GM21526 (cell line): ENCODE data around the gene LSM10.

Experiments
- ATAC-seq: cut with Tn5 transposase; IDR thresholded peaks from one replicate; pipeline ENCODE4 v1.9.1; 2021; ENCODE audit warnings: moderate library complexity; ENCODE audit not compliant: unreplicated experiment, low FRiP score

LSM10 gene

DNA sequence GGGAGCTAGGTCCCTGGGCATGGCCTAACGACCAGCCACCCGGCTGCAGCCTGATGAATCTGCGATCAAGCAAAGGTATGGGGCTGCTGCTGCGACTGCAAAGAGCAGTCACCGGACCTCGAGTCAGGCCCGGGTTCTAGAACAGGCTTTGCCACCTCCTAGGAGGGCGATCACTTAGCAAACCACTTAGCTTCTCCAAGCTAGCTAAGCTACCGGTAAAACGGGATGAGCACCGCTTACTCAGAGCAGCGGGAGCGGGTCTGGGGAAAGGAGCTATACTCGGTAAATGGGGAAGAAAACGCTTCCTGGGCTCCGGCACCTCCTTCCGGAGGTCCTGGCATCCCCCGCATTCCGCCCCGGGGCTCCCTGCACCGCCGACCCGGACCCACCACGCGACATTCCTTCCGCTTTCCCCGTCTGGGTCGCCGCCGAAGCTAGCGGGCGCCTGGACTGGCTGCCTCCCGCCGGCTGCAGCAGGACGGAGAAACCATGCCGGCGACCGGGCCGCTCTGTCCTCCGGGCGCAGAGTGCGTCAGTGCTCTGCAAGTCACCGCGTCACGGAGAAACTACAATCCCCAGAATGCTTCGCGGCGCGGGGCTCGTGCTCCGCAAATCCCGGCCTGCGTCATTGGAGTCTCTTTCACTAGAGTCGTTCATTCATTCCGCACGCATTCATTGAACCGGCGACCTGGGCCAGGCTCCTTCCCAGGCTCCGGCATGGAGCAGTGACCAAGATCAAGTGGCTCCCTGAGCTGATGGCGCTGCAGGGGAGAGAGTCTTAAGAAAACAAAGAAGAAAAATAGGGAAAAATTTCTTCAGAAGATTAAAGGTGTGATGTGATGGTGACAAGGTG lies at the start of gene LSM10:
Gene LSM10, minus strand, starts transcription at position 531 of the 853 bp plus-strand sequence. CDS start 3,779 bp downstream, outside the sequence.
- ATAC-seq = peak; percentile 40

DNA sequence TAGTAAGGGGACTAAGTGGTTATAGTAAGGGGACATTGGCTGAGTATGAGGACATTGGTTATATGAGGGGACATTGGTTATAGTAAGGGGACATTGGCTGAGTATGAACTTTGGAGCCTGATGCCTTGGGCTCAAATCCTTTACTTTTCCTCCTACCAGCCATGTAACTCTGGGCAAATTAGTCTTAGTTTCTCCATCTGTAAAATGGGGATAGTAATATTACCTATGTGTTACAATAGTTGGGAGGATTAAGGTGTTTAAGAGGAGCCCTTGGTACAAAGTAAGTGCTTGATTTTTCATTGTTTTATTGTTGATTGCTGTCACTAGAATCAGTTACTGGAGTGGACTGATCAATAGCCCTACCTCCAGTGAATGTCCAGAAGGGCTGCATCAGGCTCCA lies 49.7 kb upstream of the LSM10 start:
- no peak for ATAC-seq

- no peak for ATAC-seq
Measured at GRCh38 chr1:36446746-36447145, 49.0 kb upstream of the LSM10 start.

DNA sequence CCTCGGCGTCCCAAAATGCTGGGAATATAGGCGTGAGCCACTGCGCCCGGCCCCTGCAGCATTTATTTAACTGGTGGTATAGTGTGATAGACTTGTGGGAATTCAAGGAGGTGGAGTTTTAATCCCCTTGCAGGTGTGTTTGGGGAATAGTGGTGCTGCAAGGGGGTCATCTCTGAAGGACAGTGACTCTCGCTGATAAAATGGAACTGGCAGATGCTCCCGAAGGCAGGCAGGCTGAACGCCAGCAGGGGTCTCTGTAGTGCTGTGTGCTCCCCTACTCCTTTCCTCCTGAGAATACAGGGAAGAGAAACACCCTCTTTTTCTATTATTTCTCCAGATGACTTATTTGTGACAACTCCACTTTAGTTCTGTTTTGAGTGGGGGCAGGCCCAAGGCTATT lies 48.6 kb upstream of the LSM10 start:
- ATAC-seq = no peak

DNA sequence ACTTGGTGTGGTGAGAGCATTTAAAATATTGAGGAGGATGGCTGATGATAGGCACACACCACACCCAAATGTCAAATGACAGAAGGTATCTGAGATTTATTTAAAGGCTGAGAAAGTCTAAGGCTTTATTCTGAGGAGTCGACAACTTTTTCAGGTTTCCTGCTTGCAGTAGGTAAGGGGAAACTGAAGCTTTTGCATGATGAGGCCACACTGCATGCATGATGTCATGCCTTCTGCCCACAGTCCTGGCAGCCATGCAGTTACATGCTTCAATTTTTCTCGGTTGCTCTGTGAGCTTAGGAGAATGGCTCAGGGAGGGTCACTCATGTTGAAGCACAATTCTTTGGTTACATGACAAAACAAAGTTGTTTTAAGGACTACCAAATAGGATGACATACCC lies 45.6 kb upstream of the LSM10 start:
- ATAC-seq = no peak

GRCh38 chr1:36442337-36442736 lies 44.6 kb upstream of the LSM10 start:
- no peak for ATAC-seq

GRCh38 chr1:36440646-36441045 lies 42.9 kb upstream of the LSM10 start:
- no peak for ATAC-seq

DNA sequence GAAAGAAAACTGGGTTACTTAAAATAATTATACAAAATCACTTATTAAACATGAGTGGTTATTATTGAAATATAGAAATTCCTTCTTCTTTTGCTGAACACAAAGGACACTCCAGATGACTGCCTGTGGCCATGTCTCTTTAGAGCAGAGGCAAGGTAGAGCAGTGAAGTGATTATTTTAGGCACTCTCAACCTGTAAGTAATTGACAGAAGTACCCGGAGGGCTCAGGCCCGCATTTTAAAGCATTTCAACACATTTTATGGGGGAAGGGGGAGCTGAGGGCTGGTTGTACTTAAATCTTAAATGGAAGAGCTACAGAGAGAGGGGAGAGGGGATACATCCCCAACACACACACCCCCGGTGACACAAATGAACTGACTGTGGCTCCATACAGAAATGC lies 42.3 kb upstream of the LSM10 start:
- no peak for ATAC-seq

- no peak for ATAC-seq
Measured at GRCh38 chr1:36438715-36439114, 41.0 kb upstream of the LSM10 start.

GRCh38 chr1:36436821-36437220 lies 39.1 kb upstream of the LSM10 start:
- no peak for ATAC-seq

DNA sequence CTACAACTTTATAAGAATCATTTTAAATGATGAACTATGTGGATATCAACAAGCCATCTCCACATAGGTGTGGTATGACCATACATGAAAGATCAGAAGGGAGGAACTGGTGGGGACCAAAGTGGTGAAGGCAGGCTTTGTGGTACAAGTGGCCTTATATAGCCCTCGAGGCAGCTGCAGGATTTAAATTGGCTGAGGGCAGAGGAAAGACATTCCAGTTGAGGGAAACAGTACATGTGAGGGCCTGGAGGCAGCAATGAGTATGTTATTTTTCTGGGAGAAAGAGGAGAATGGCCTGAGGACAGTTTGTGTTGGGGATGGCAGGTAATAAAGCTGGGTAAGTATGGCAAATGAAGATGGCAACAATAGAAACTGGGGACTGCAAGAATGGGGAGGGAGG lies 35.4 kb upstream of the LSM10 start:
- ATAC-seq = no peak

DNA sequence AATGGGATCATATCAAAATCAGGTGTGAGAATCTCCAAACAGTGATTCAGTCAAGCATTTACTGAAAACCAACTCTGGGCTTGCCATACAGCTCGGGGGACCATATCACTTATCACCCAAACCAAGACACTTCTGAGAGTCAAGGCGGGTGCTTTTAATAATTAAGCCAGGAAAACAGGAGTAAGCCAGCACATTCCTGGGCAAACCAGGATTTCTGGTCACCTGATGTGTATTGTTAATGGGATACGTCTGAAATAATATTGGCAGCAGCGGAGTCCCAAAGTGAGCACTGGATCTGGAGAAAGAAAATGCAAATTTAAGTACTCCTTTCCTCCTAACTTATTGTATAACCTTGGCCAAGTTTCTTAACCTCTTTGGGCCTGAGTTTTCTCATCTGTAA lies 34.9 kb upstream of the LSM10 start:
- no peak for ATAC-seq

- no peak for ATAC-seq
Measured at GRCh38 chr1:36425791-36426190, 28.1 kb upstream of the LSM10 start.

DNA sequence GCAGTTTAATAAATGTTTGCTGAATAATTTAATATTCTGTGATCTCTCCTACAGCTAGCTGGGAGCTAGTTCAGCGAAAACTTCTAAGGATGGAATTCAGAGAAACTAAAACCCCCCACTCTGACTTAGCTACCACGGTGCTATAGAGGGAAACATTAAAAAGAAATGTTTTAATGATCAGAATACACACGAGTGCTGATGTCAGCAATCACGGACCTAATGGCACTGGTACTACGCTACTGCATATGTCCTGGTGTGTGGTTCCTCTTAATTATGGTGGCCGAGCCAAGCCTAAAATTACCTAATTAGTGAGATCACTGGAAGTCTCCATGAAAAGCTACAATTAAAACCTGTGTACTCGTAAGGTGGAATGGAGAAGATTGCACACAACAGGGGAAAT lies 23.9 kb upstream of the LSM10 start:
- ATAC-seq = no peak

DNA sequence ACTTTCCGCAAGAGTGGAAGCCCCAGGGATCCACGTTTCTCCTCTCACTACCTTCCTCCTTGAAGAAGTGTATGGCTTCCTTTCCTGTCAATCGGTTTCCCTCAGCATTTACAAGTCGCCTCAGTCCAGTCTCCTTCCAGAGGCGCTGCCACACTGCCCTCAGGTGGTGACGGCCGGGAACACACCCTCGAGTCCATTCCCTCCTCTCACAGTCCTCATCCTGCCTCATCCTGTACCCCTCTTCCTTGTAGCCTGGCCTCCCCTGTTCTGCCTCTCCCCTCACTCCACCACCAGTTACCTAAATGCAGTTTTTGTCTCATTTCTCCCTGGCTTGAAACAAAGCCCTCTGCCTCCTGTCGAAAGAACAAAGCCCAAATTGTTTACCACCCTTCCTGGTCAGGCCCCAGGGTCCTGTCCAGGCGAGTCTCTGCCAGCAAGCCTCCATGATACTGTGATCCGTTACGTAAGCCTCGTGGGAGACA lies 23.2 kb upstream of the LSM10 start:
- ATAC-seq = peak; percentile 50

GRCh38 chr1:36420409-36420808 lies 22.7 kb upstream of the LSM10 start:
- ATAC-seq = no peak

DNA sequence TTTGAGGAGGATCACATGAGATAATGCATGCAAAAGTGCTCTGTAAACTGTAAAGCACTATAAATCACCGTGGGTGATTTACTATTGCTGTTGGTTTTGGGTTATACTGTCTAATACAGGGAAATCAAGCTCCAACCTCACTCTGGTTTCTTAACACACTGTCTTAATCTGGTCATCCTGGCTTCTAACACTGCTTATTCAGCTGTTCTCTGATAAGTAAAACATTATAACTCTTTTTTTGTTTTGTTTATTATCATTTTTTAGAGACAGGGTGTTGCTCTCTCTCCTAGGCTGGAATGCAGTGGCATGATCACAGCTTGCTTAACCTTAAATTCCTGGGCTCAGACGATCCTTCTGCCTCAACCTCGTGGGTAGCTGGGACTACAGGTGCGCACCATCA lies 21.9 kb upstream of the LSM10 start:
- ATAC-seq = no peak

GRCh38 chr1:36419140-36419539 lies 21.4 kb upstream of the LSM10 start:
- ATAC-seq = no peak

- ATAC-seq = no peak
Measured at GRCh38 chr1:36417931-36418330, 20.2 kb upstream of the LSM10 start.

GRCh38 chr1:36415661-36416326 lies 18.1 kb upstream of the LSM10 start:
- ATAC-seq = no peak

DNA sequence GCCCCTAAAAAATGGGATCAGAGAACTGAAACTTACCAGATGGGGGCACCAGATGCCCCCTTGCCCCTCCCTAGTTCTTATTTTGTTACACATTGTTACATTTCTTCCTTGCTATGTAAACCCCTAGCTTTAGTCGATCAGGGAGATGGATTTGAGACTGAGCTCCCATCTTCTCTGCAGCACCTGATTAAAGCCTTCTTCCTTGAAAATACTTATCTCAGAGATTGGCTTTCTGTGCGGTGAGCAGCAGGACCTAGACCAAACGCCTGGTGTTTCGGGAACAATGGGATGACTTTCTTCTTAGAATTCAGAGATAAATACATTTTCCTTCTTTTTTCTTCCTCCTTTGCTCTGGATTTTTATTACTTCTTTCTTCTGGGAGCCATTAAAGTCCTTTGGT lies 16.7 kb upstream of the LSM10 start:
- no peak for ATAC-seq
